Left ventricle myocardium inferior (tissue), 1 donor: ENCODE results near the gene PIEZO1. TPM values are rescaled to one million over a fixed set of nuclear protein-coding genes. Genes with fewer than 3 reads are reported as not detected.

ENCODE experiments used
- DNase-seq: peaks from one replicate; pipeline ENCODE4 v3.0.0-alpha.2; 2020
- H3K27ac ChIP-seq: fragments of 200-600 bp; replicated peaks from 2 replicates; pipeline ENCODE4 v1.8.0; 2021
- H3K27me3 ChIP-seq: fragments of 200-600 bp; 2 replicates; pipeline ENCODE4 v1.8.0; 2021; ENCODE audit warnings: low read depth
- H3K36me3 ChIP-seq: fragments of 200-600 bp; 2 replicates; pipeline ENCODE4 v1.8.0; 2021
- H3K4me1 ChIP-seq: fragments of 200-600 bp; 2 replicates; pipeline ENCODE4 v1.8.0; 2021
- H3K4me3 ChIP-seq: fragments of 200-600 bp; 2 replicates; pipeline ENCODE4 v1.8.0; 2021; ENCODE audit warnings: mild to moderate bottlenecking, moderate library complexity
- H3K9me3 ChIP-seq: fragments of 200-600 bp; replicated peaks from 2 replicates; pipeline ENCODE4 v1.8.0; 2021
- intact Hi-C: fragments of 100-400 bp; cut with micrococcal nuclease; formaldehyde crosslinking; loops from one replicate; pipeline ENCODE4 v1.11.0; 2022
- total RNA-seq: library from RNA; stranded (reverse); fragmentation: NEBNext Ultra II Directional; extraction: Animal tissue kit (Norgen Biotek cat#: 25700); gene quantifications from one replicate; pipeline ENCODE4 v1.2.1, GENCODE V29; 2021
- TF ChIP-seq, protein P1 (sequence below): fragments of 200-600 bp; IDR thresholded peaks from 2 replicates; pipeline ENCODE4 v1.8.0; 2021; ENCODE audit warnings: antibody characterized with exemption, mild to moderate bottlenecking, borderline replicate concordance
- donor health status: DM: no; HTN: yes; CAD: no; lungs with severe emphysema.

Gene PIEZO1
- total RNA-seq, 1 donor from 2014 or later = 17.1 TPM

DNA sequence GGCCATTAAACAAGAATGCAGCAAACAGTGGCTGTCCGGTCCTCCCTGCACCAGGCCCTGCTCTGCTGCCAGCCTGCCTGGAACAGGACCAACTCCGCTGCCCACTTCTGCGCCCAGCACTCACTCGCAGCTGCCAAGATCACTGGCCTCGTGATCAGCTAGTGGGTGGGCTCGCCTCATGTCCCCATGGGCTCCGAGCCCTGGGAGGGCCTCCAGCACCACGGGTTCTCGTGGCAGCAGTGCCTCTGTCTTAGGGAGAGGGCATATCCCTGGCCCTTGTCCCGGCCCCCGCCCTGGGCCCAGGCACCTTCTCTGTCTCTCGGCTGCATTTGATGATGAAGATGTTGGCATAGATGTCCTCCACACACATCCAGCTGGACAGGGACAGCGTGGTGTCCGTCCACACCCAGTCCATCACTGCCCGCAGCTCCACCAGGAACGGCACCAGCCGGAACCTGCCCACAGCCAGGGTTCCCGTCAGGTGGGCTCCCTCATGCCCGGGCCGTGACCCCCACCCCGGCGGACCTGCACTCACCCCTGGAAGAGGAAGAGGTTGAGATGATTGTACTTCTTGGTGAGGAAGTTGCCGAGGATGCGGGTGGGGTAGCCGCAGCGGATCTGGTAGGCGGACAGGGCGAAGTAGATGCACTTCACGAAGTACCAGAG, 65.6 kb downstream of the PIEZO1 start:
- H3K27me3 ChIP-seq = no peaks in the 10 kb centered on the region
- H3K4me3 ChIP-seq = no peak overlapping the region
- H3K9me3 ChIP-seq = no peaks in the 10 kb centered on the region
- peak; percentile 57 for DNase-seq
- peak overlapping the region; percentile 27 for H3K27ac ChIP-seq
- intact Hi-C loops = no loop called here
- H3K4me1 ChIP-seq = peaks cover 9% of the 10 kb centered on the region
- H3K36me3 ChIP-seq = peaks cover 98% of the 10 kb centered on the region
- TF ChIP-seq, protein P1, sequence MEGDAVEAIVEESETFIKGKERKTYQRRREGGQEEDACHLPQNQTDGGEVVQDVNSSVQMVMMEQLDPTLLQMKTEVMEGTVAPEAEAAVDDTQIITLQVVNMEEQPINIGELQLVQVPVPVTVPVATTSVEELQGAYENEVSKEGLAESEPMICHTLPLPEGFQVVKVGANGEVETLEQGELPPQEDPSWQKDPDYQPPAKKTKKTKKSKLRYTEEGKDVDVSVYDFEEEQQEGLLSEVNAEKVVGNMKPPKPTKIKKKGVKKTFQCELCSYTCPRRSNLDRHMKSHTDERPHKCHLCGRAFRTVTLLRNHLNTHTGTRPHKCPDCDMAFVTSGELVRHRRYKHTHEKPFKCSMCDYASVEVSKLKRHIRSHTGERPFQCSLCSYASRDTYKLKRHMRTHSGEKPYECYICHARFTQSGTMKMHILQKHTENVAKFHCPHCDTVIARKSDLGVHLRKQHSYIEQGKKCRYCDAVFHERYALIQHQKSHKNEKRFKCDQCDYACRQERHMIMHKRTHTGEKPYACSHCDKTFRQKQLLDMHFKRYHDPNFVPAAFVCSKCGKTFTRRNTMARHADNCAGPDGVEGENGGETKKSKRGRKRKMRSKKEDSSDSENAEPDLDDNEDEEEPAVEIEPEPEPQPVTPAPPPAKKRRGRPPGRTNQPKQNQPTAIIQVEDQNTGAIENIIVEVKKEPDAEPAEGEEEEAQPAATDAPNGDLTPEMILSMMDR = no peak

DNA sequence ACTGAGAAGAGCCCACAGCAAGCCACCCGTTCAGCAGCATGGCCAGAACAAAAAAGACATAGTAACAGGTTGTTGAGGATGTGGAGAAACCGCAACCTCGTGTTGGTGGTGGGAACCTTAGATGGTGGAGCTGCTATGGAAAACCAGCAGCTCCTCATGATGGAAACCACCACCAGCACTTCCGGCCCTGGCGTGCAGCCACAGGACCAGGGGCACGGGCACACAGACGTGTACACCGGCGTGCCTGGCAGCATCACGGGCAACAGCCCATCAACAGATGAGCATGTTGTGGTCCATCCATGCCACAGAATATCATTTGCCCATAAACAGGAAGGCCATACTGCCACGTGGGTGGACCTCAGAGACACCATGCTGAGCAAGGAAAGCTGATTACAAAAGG, 66.8 kb downstream of the PIEZO1 start:
- no peak overlapping the region for H3K27ac ChIP-seq
- H3K36me3 ChIP-seq = peaks cover 98% of the 10 kb centered on the region

DNA sequence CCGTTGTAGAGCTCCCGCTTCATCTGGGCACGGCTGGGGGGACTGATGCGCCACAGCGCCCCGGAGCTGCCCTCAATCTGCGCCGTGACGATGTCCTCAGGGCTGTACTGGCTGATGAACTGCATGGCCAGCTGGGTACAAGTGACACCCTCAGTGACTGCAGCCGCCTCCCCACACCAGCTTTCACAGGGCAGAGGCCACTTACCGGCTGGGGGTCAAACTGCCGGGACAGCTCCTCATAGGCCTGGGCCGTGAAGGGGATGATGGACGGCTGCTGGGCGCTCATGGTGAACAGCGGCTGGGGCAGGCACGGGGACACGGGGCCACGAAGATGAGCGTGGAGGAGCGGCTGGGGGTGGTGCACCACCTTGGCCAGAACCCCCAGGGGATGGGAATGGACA, 68.4 kb downstream of the PIEZO1 start:
- H3K27me3 ChIP-seq = no peaks in the 10 kb centered on the region
- TF ChIP-seq, protein P1 = no peak
- no peak for DNase-seq
- intact Hi-C loops = no loop called here
- H3K9me3 ChIP-seq = no peaks in the 10 kb centered on the region
- peaks cover 83% of the 10 kb centered on the region for H3K36me3 ChIP-seq
- H3K27ac ChIP-seq = no peak overlapping the region
- H3K4me1 ChIP-seq = peaks cover 9% of the 10 kb centered on the region
- no peak overlapping the region for H3K4me3 ChIP-seq

More for the DNA sequence above, 66.8 kb downstream of the PIEZO1 start:
- Histone ChIP-seq H3K4me3 (no peak overlapping the region), H3K9me3 (no peaks in the 10 kb centered on the region), H3K4me1 (peaks cover 9% of the 10 kb centered on the region), H3K27me3 (no peaks in the 10 kb centered on the region)
- DNase-seq = no peak
- intact Hi-C loops = no loop called here
- TF ChIP-seq, protein P1 = no peak

DNA sequence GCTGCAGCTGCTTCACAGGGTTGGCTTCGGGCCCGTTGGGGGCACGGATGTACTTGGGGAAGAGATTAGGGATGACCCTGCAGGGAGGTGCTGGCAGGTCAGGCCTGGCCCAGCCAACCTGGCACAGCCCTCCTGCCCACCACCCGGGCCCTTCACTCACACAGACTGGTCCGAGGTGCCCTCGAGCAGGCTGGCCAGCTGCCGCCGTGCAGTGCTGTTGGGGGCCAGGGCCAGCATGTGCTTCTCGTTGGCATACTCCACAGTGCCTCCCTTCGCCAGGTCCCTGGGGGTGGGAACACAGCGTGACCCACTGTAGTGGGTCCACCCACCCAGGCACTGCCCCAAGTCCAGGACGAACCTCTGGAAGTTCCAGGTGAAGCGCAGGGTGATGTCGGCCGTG, 68.8 kb downstream of the PIEZO1 start:
- no peak overlapping the region for H3K27ac ChIP-seq
- peaks cover 9% of the 10 kb centered on the region for H3K4me1 ChIP-seq
- no peaks in the 10 kb centered on the region for H3K27me3 ChIP-seq
- intact Hi-C loops = no loop called here
- DNase-seq = no peak
- H3K9me3 ChIP-seq = no peaks in the 10 kb centered on the region
- peaks cover 79% of the 10 kb centered on the region for H3K36me3 ChIP-seq
- TF ChIP-seq, protein P1 = no peak
- no peak overlapping the region for H3K4me3 ChIP-seq

DNA sequence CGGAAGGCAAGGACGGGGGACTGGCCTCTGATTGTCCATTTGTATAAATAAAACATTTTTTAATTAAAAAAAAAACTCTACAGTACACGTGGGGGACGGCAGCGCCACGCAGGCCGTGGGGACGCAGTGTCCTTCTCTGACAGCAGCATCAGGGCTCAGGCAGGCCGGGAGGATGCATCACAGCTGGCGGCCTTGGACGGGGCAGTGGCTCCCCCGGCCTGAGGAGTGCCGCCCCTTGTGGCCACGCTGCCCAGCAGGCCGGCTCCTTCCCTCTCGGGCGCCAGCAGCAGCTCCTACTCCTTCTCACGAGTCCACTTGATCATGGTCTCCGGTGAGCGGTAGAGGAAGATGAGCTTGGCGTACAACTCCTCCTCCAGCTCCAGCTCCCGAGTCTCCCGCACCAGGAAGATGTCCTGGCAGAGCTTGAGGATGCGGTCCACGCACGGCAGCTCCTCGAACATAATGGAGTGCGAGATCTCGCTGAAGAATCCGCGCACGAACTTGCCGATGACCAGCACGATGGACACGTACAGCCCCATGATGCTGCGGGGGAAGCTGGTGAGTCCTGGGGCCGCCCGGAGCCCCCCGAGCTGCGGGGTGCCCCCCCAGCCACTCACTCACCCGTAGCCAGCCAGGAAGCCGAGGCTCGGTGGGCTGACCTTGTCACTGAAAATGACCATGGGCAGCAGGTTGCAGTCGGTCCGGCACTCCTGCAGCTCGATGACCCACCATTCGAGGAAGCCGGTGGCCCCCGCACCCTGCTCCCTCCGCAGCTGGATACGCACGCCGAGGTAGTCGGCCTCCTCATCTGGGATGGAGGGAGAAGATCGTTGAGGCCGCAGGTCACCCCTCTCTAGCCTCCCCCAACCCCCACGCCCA, 69.5 kb downstream of the PIEZO1 start:
- H3K27me3 ChIP-seq = no peaks in the 10 kb centered on the region
- no peak overlapping the region for H3K4me3 ChIP-seq
- H3K27ac ChIP-seq = no peak overlapping the region
- intact Hi-C loops = no loop called here
- DNase-seq = no peak
- peaks cover 72% of the 10 kb centered on the region for H3K36me3 ChIP-seq
- peaks cover 9% of the 10 kb centered on the region for H3K4me1 ChIP-seq
- no peaks in the 10 kb centered on the region for H3K9me3 ChIP-seq
- TF ChIP-seq, protein P1 = no peak
